ENCODE results near the gene TACR2.

- no peak for TF ChIP-seq CTCF (IDR thresholded peaks at IDR 0.05 in 4 of 5, conservative IDR thresholded peaks at IDR 0.05 in 1 of 5)
- no peak for TF ChIP-seq POLR2A (IDR thresholded peaks at IDR 0.05)
Measured at GRCh38 chr10:69363666-69364065, 53.1 kb downstream of the TACR2 start.
